HCT116 (cell line): ENCODE measurements around the gene FAM228B. TPM values are rescaled to one million over a fixed set of nuclear protein-coding genes. Genes with fewer than 3 reads are reported as not detected.

Experiments
- ATAC-seq: fragments of 200-7000 bp; cut with Tn5 transposase; 2 replicates; pipeline ENCODE4 v1.9.1; 2020; ENCODE audit warnings: mild to moderate bottlenecking, moderate library complexity
- BruUV-seq: library from RNA; stranded (reverse); fragments of 400-500 nt; replicated peaks from 2 replicates; lab custom pipeline; 2021; lab: Mats Ljungman, UMichigan
- CTCF ChIA-PET: fragments of 300-600 bp; sonication (Branson Sonifier 250); formaldehyde crosslinking; loops from one replicate; lab custom pipeline; 2021; ENCODE audit warnings: antibody characterized with exemption; lab: Charles Lee
- POLR2A ChIA-PET: fragments of 300-600, 350-600 bp; sonication (Branson Sonifier 250); formaldehyde crosslinking; loops from one replicate; lab custom pipeline; 2021; ENCODE audit warnings: antibody characterized with exemption; lab: Charles Lee
- RAD21 ChIA-PET, 2 experiments: fragments of 300-600 bp; sonication (Branson Sonifier 250); formaldehyde crosslinking; loops; one replicate each; lab custom pipeline; 2023; ENCODE audit warnings: low total read pairs in 2 of 2; ENCODE audit not compliant: uncharacterized antibody in 2 of 2, unreplicated experiment in 2 of 2, low non-redundant PET in 1 of 2; lab: Charles Lee
- DNase-seq: peaks from one replicate; pipeline ENCODE4 v3.0.0-alpha.2; 2010; ENCODE audit warnings: low read depth, low spot score
- H2AFZ ChIP-seq: fragments of 200-600 bp; shearing (Covaris generic), sonication (generic); 2 replicates; pipeline ENCODE4 v1.6.1; 2017; ENCODE audit warnings: low read depth, mixed run types, mixed read lengths, antibody characterized with exemption, low read length; ENCODE audit not compliant: poor library complexity, severe bottlenecking
- H3K27ac ChIP-seq: 2 replicates; pipeline ENCODE4 v1.5.1; 2012; ENCODE audit warnings: low read depth, low read length
- H3K27me3 ChIP-seq: fragments of 200-600 bp; sonication (generic); 2 replicates; pipeline ENCODE4 v1.6.1; 2016; ENCODE audit warnings: mixed run types, low read length, mixed read lengths; ENCODE audit not compliant: insufficient read depth
- H3K36me3 ChIP-seq, 2 experiments: fragments of 200-500 bp in 1 of 2; fragments of 200-600 bp in 1 of 2; sonication (Bioruptor generic) in 1 of 2; sonication (generic) in 1 of 2; 2 replicates each; pipeline versions ENCODE4 v1.5.1 to v1.6.1; 2014 to 2016; ENCODE audit warnings: low read length in 2 of 2, inconsistent platforms in 1 of 2, mixed read lengths in 1 of 2, mixed run types in 1 of 2; ENCODE audit not compliant: insufficient read depth in 2 of 2, control insufficient read depth in 1 of 2
- H3K4me1 ChIP-seq, 2 experiments: fragments of 200-600 bp in 1 of 2; sonication (generic) in 1 of 2; 2 replicates each; pipeline versions ENCODE4 v1.5.1 to v1.6.1; 2012 to 2017; ENCODE audit warnings: low read length in 2 of 2, inconsistent platforms in 1 of 2, mild to moderate bottlenecking in 1 of 2, mixed read lengths in 1 of 2, mixed run types in 1 of 2, moderate library complexity in 1 of 2; ENCODE audit not compliant: insufficient read depth in 2 of 2, control insufficient read depth in 1 of 2
- H3K4me2 ChIP-seq: fragments of 200-600 bp; sonication (generic); 2 replicates; pipeline ENCODE4 v1.6.1; 2017; ENCODE audit warnings: mixed run types, low read length, mixed read lengths
- H3K4me3 ChIP-seq, 2 experiments: fragments of 200-600 bp in 1 of 2; sonication (generic) in 1 of 2; replicated peaks in 1 of 2; 2 replicates each; pipeline ENCODE4 v1.5.1; 2011 to 2016; ENCODE audit warnings: low read length in 2 of 2, control low read depth in 1 of 2, low read depth in 1 of 2, mild to moderate bottlenecking in 1 of 2, mixed read lengths in 1 of 2, mixed run types in 1 of 2
- H3K79me2 ChIP-seq: fragments of 200-600 bp; sonication (generic); 2 replicates; pipeline ENCODE4 v1.6.1; 2017; ENCODE audit warnings: mild to moderate bottlenecking, mixed run types, low read length, moderate library complexity, mixed read lengths; ENCODE audit not compliant: insufficient read depth
- H3K9ac ChIP-seq: fragments of 200-600 bp; sonication (generic); 2 replicates; pipeline ENCODE4 v1.6.1; 2016; ENCODE audit warnings: low read length, mixed read lengths
- H3K9me2 ChIP-seq: fragments of 200-600 bp; sonication (generic), shearing (Covaris generic); 2 replicates; pipeline ENCODE4 v1.6.1; 2017; ENCODE audit warnings: mixed run types, mild to moderate bottlenecking, moderate library complexity; ENCODE audit not compliant: insufficient read depth
- H3K9me3 ChIP-seq, 2 experiments: fragments of 200-500 bp in 1 of 2; fragments of 200-600 bp in 1 of 2; sonication (Bioruptor generic) in 1 of 2; sonication (generic) in 1 of 2; 2 replicates each; pipeline ENCODE4 v1.6.1; 2014 to 2017; ENCODE audit warnings: low read length in 2 of 2, mixed read lengths in 2 of 2, inconsistent platforms in 1 of 2, low read depth in 1 of 2, mild to moderate bottlenecking in 1 of 2, mixed run types in 1 of 2, moderate library complexity in 1 of 2; ENCODE audit not compliant: control insufficient read depth in 1 of 2, insufficient read depth in 1 of 2
- H4K20me1 ChIP-seq: fragments of 200-600 bp; sonication (generic), shearing (Covaris generic); 2 replicates; pipeline ENCODE4 v1.6.1; 2017; ENCODE audit warnings: mixed run types, mild to moderate bottlenecking, moderate library complexity; ENCODE audit not compliant: insufficient read depth
- ELF1 ChIP-seq: IDR thresholded peaks from 2 replicates; pipeline ENCODE4 v1.6.1; 2012; ENCODE audit warnings: low read depth, borderline replicate concordance
- POLR2A ChIP-seq: IDR thresholded peaks from 2 replicates; pipeline ENCODE4 v1.7.0; 2011; ENCODE audit warnings: borderline replicate concordance; ENCODE audit not compliant: insufficient read depth, insufficient read length; ENCODE audit errors: extremely low read depth
- POLR2AphosphoS5 ChIP-seq: IDR thresholded peaks from 2 replicates; pipeline ENCODE4 v1.6.1; 2011; ENCODE audit warnings: mild to moderate bottlenecking, low read depth, low read length, moderate library complexity
- YY1 ChIP-seq: IDR thresholded peaks from 2 replicates; pipeline ENCODE4 v1.6.1; 2011; ENCODE audit warnings: low read length, low read depth, moderate library complexity, mild to moderate bottlenecking; ENCODE audit not compliant: insufficient replicate concordance; ENCODE audit errors: extremely low read depth
- ZFX ChIP-seq: fragments of 450-650 bp; IDR thresholded peaks from 2 replicates; pipeline ENCODE4 v1.6.1; 2017
- intact Hi-C: fragments of 100-400 bp; cut with micrococcal nuclease; formaldehyde crosslinking; loops from 2 replicates; pipeline ENCODE4 v1.10.0; 2022
- total RNA-seq: library from RNA; stranded (reverse); gene quantifications from one replicate; pipeline ENCODE4 v1.2.1, GENCODE V29; 2021; ENCODE audit not compliant: unreplicated experiment
- TF ChIP-seq, protein P1 (sequence below): IDR thresholded peaks from 2 replicates; pipeline ENCODE4 v1.6.1; 2011; ENCODE audit warnings: mild to moderate bottlenecking, low read length, moderate library complexity; ENCODE audit not compliant: insufficient replicate concordance; ENCODE audit errors: extremely low read depth

FAM228B gene
- total RNA-seq, 1 experiment from 2014 or later, result 5.6 TPM

DNA sequence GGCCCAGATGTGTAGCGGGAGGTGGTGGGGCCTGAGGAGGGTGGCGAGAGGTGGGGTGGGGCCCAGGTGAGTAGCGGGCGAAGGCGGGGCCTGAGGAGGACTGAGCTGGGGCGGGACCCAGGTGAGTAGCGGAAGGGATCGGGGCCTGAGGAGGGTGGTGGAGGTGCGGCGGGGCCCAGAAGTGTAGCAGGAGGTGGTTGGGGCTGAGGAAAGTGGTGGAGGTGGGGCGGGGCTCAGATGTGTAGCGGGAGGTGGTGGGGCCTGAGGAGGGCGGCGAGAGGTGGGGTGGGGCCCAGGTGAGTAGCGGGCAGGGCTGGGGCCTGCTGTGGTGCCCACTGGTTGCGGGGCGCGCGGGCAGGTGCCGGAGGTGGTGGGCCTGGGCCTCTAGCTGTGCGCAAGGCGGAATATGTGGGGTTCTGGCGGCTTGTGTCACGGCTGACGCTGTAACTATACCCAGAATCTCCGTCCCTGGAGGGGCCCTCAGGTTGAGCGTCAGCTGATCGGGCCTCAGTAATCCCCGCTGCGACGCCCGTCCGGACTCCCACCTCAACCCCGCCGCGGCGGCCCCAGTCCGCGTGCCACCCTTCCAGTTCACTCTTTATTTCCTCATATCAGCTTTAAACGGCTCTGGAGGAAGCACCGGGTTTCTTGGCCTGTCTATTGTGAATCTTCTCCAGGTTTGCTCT is 46.3 kb upstream of the FAM228B start:
- H3K9ac ChIP-seq, result peak overlapping the region; percentile 74
- intact Hi-C loops, result loop anchor here (1.0 to 5.0 kb wide), 3 partner anchors 7 to 135 kb away; partner anchors contain the start of genes TP53I3 and UBXN2A
- TSS peak; percentile 63 for BruUV-seq

More for the DNA sequence above, 46.3 kb upstream of the FAM228B start:
- ChIA-PET CTCF (interaction anchor here (1.0 to 1.7 kb wide), 4 partner anchors 8 to 252 kb away, joined by 3 to 10 read pairs (median 8); partner anchors contain the start of genes ATAD2B and TP53I3), POLR2A (interaction anchor here (0.7 to 2.9 kb wide), 11 partner anchors 7 to 150 kb away, joined by 3 to 32 read pairs (median 4); partner anchors contain the start of genes ATAD2B, FKBP1B, TP53I3 and WDCP), RAD21 (interaction anchor here (0.6 to 1.6 kb wide), 4 partner anchors 30 to 253 kb away, joined by 3 to 6 read pairs (median 4); partner anchors contain the start of genes ATAD2B (in 1 of the 2) and WDCP (in 1 of the 2))
- Histone ChIP-seq H3K9me3 (no peaks in the 10 kb centered on the region), H3K27me3 (no peaks in the 10 kb centered on the region), H3K4me1 (peaks cover 4 to 15% of the 10 kb centered on the region in 2 experiments; a peak in 3 of 4 replicates), H3K79me2 (peaks cover 41% of the 10 kb centered on the region), H3K4me3 (peak overlapping the region; percentile 64 to 77), H3K9me2 (no peaks in the 10 kb centered on the region), H3K27ac (peak overlapping the region; percentile 81), H3K4me2 (peak overlapping the region; percentile 83), H2AFZ (no peak overlapping the region), H4K20me1 (no peaks in the 10 kb centered on the region), H3K36me3 (peaks cover 18 to 20% of the 10 kb centered on the region in 2 experiments; a peak in 3 of 4 replicates)
- peak; percentile 2 for ATAC-seq
- TF ChIP-seq ZFX (peak; percentile 75), YY1 (peak; percentile 19), ELF1 (no peak), POLR2A (peak; percentile 36), POLR2AphosphoS5 (peak; percentile 89)
- TF ChIP-seq, protein P1, sequence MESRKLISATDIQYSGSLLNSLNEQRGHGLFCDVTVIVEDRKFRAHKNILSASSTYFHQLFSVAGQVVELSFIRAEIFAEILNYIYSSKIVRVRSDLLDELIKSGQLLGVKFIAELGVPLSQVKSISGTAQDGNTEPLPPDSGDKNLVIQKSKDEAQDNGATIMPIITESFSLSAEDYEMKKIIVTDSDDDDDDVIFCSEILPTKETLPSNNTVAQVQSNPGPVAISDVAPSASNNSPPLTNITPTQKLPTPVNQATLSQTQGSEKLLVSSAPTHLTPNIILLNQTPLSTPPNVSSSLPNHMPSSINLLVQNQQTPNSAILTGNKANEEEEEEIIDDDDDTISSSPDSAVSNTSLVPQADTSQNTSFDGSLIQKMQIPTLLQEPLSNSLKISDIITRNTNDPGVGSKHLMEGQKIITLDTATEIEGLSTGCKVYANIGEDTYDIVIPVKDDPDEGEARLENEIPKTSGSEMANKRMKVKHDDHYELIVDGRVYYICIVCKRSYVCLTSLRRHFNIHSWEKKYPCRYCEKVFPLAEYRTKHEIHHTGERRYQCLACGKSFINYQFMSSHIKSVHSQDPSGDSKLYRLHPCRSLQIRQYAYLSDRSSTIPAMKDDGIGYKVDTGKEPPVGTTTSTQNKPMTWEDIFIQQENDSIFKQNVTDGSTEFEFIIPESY, result peak; percentile 57
- DNase-seq, result no peak
